ENCODE data around the gene RAB43. TPM values are rescaled to one million over a fixed set of nuclear protein-coding genes. Genes with fewer than 3 reads are reported as not detected.
"Not testable (repeated sequence)": the region's sequence is repeated elsewhere in the genome, so short reads cannot be mapped to it uniquely, and the experiment has no call there.

Gene RAB43
- total RNA-seq, 1 donor, result 19.0 TPM

DNA sequence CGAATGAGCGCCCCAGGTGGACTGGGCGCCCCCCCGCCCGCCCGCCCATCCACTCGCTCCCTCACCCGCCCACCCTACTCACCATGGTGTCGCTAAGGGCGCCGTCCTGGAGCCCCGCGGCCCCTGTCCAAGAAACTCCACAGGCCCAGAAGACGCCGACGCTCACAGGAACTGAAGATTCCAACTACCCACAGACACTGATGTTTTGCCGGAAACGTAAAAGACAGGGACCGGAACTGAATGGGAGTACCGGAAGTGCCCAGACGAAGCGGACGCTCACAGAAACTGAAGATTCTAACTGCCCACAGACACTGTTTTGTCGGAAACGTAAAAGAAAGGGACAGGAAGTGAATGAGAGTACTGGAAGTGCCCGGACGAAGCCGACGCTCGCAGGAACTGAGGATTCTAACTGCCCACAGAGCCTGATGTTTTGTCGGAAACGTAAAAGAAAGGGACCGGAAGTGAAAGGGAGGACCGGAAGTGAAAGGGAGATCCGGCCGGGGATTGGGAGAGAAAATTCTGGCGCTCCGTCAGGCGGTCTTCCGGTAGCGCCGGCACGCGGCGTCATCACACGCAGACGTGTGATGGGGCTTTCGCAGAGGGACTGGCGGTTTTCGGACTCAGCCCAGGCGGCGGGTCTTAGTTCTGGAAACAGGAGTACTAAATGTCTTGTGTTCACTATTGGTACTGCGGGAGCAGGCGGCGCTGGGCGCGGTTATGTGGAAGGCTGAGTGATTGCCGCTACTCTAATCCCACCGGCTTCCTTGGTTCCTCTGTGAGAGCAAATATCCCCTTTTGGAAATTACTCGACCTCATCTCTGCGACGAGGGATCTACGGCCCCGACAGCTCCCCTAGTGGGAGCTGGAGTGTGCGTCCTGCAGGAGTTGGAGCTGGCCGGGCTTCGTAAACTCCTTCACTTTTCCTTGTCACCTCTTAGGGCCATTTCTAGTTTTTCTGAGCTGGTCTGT, 39.6 kb upstream of the RAB43 start, which contains the start of gene ISY1:
TSS of gene ISY1 (minus strand) at position 173 of the 969 bp plus-strand sequence. CDS start at position 85, 88 bp downstream.
- H3K4me3 ChIP-seq (ENCODE audit: low read depth, low read length), result peak within 1 kb of the TSS; percentile 86
- TF ChIP-seq, protein P1, sequence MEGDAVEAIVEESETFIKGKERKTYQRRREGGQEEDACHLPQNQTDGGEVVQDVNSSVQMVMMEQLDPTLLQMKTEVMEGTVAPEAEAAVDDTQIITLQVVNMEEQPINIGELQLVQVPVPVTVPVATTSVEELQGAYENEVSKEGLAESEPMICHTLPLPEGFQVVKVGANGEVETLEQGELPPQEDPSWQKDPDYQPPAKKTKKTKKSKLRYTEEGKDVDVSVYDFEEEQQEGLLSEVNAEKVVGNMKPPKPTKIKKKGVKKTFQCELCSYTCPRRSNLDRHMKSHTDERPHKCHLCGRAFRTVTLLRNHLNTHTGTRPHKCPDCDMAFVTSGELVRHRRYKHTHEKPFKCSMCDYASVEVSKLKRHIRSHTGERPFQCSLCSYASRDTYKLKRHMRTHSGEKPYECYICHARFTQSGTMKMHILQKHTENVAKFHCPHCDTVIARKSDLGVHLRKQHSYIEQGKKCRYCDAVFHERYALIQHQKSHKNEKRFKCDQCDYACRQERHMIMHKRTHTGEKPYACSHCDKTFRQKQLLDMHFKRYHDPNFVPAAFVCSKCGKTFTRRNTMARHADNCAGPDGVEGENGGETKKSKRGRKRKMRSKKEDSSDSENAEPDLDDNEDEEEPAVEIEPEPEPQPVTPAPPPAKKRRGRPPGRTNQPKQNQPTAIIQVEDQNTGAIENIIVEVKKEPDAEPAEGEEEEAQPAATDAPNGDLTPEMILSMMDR (IDR thresholded peaks at IDR 0.05; ENCODE audit: insufficient read depth, low read depth, low read length), result peak; percentile 85
- peak; percentile 97 for DNase-seq (ENCODE audit: low read depth)

DNA sequence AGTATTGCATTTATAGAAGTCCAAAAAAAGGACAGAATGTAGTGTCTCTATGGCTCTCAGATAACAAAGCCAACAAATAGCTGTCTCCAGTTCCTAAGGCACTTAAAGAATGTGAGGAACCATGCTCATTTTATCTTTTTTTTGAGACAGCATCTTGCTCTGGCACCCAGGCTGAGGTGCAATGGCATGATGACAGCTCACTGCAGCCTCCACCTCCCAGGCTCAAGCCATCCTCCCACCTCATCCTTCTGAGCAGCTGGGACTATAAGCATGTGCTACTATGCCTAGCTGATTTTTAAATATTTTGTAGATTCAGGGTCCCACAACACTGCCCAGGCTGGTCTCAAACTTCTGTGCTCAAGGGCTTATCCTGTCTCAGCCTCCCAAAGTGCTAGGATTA, 23.2 kb upstream of the RAB43 start:
- TF ChIP-seq, protein P1 (IDR thresholded peaks at IDR 0.05; ENCODE audit: insufficient read depth, low read depth, low read length), result no peak
- no peak overlapping the region for H3K4me3 ChIP-seq (ENCODE audit: low read depth, low read length)
- no peak for DNase-seq (ENCODE audit: low read depth)

DNA sequence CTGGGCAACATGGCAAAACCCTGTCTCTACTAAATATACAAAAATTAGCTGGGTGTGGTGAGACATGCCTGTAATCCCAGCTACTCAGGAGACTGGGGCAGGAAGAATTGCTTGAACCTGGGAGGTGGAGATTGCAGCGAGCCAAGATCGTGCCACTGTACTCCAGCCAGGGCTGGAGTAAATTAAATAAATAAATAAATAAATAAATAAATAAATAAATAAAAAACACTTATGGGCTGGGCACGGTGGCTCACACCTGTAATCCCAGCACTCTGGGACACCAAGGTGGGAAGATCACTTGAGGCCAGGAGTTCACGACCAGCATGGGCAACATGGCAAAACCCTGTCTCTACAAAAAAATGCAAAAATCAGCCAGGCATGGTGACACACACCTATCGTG, 19.4 kb upstream of the RAB43 start:
- DNase-seq (ENCODE audit: low read depth); H3K4me3 ChIP-seq (ENCODE audit: low read depth, low read length): not testable (repeated sequence)

DNA sequence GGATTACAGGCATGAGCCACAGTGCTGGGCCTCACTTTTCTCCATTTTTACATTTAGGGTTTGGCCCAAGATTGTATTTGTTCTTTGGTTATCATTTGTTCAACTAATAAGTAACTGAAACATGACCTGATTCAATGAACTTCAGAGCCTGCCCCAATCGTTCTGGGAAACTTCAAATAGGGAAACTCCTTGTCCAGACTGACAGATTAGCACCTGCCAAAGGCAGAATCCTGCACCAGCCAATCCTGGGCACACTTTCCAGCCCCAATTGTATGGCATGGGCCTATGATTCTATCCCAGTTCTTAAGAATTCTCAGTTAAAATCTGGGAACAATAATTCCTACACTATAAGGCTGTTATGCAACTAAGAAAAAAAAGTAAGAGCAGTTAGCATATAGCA, 18.3 kb upstream of the RAB43 start:
- TF ChIP-seq, protein P1 (IDR thresholded peaks at IDR 0.05; ENCODE audit: insufficient read depth, low read depth, low read length), result no peak
- no peak for DNase-seq (ENCODE audit: low read depth)
- no peak overlapping the region for H3K4me3 ChIP-seq (ENCODE audit: low read depth, low read length)

DNA sequence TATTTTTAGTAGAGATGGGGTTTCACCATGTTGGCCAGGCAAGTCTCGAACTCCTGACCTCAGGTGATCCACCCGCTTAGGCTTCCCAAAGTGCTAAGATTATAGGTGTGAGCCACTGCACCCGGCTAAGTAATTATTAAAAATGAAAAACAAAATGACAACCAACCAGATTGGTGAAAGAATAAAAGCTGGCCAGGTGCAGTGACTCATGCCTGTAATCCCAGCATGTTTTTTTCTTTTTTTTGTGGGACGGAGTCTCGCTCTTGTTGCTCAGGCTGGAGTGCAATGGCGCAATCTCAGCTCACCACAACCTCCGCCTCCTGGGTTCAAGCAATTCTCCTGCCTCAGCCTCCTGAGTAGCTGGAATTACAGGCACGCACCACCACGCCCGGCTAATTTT, 14.7 kb upstream of the RAB43 start:
- not testable (repeated sequence) for DNase-seq (ENCODE audit: low read depth)

DNA sequence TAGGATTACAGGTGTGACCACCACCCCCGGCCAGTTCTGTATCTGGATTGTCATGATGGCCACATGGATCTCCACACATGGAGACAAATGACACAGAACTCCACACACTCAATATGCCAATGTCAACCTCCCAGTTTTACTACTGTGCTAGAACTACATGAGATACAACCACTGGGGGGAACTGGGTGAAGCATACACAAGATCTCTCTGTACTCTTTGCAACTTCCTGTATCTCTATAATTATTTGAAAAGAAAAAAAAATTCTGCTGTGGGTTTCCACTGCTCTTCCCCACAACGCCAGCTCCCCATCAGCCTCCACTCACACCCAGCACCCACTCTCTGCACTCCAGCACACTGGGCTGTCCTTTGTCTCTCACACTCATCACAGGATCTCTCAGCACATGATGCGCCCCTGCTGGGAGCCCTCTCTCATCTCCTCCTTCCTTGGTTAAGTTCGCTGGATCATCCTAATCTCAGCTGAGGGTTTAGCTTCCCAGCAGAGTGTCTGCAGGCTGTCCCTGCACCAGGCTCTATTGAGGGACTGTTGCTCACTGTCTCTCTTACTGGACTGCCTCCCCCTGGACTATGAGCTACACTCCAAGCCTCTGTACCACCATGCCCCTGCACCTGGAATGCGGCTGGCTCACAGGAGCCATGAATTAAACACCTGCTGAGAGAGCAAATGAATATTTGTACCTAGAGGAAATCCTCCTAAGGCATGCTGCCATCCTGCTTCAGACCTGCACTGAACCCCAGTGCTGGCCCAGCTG, 10.7 kb upstream of the RAB43 start:
- H3K4me3 ChIP-seq (ENCODE audit: low read depth, low read length), result no peak overlapping the region
- DNase-seq (ENCODE audit: low read depth), result no peak
- TF ChIP-seq, protein P1 (IDR thresholded peaks at IDR 0.05; ENCODE audit: insufficient read depth, low read depth, low read length), result no peak

More for the DNA sequence above, 14.7 kb upstream of the RAB43 start:
- not testable (repeated sequence) for H3K4me3 ChIP-seq (ENCODE audit: low read depth, low read length)

DNA sequence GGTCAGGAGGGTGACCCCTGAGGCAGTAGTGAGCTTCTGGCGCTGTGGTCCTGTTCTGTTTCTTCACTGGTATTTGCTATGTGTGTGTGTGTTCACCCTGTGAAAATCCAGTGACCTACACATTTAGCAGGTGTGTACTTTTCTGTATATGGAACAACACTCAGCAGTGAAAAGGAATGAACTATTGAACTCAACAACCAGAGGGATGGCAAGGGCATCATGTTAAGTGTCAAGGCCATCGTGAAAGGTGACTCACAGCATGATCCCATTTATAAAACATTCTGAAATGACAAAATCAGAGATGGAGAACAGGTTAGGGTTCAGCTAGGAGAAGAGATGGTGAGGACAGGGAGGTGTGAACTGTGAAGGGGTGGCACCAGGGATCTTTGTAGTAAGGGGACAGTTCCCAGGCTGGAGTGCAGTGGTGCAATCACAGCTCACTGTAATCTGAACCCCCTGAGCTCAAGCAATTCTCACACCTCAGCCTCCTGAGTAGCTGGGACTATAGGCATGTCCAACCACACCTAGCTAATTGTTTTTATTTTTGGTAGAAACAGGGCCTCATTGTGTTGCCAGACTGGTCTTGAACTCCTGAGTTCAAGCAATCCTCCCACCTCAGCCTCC, 10.0 kb upstream of the RAB43 start:
- DNase-seq (ENCODE audit: low read depth), result no peak
- TF ChIP-seq, protein P1 (IDR thresholded peaks at IDR 0.05; ENCODE audit: insufficient read depth, low read depth, low read length), result no peak
- H3K4me3 ChIP-seq (ENCODE audit: low read depth, low read length), result no peak overlapping the region
